OCI-M2 (cell line): ENCODE data around the gene MRPL43.

Source experiments
- DNase-seq: peaks from one replicate; lab custom pipeline; 2025; ENCODE audit not compliant: unreplicated experiment; lab: John Stamatoyannopoulos, UW

MRPL43 gene

DNA sequence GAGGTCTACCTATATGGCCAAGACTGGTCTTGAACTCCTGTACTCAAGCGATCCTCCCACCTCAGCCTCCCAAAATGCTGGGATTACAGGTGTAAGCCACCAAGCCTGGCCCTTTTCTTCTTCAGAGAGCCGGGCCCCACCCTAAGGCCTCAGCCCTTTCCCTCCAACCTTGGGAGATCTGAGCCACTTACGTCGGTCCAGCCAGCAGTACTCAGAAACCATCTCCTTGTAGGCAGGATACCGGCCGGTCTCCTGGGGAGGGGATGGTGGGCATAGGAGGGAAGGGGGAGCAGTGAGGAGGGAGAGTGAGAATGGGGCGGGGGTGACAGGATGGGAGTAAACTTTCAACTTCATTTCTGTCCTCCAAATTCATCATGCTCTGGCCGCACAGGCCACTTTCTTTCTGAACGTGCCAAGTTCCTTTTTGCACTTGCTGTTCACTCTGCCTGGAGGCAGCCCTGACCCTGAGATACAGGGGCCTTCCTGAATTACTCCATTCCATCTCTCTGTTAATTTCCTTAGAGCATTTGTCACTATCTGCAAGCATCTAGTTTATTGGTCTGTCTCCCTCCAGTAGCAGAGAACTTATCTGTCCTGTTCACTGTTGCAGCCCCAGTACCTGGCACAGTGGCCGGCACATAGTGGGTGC, 33.3 kb upstream of the MRPL43 start:
- no peak for DNase-seq

DNA sequence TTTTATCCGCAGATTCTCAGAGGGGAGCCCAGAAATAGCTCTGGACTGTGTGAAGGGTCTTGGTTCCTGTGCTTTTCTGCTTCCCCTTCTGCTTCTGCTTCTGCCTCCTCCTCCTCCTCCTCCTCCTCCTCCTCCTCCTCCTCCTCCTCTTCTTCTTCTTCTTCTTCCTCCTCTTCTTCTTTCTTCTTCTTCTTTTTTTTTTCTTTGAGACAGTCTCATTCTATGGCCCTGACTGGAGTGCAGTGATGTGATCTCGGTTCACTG, 32.1 kb upstream of the MRPL43 start:
- DNase-seq, result no peak

DNA sequence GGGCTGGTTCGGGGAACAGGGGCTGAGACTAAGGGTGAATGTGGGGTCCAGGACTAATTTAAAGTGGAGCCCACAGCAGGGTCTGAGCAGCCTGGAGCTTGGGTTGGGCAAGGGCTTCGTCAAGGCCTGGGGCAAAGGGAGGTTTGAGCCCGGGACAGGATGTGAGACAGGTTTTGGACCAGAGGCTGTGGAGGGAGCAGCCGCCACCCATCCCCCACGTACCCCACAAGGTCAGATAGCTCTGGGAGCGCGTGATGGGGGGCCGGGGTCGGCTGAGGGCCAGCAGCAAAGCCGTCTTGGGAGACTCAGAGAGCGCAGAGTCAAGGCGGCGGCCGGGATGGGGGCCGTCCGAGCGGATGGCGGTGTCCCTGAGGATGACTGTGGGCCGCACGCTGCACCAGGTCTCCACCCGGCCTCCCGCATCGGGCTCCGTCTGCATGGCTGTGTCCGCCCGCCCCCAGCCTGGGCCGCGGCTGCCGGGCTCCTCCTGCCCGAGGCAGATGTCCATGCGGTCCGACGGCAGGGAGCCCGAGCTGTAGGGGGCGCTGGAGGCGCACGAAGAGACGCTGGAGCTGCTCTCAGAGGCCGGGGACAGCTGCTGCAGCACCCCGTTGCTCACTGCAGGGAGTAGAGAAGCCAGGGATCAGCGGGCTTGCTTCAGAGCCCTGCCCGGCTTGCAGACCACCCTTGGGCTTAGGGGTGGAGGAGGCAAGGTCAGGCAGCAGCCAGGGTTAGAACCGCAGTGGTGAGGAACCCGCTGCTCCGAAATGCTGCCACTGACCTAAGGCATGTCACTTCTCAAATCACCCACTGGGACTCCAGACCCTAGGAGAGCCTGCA, 31.5 kb upstream of the MRPL43 start:
- DNase-seq, result no peak

DNA sequence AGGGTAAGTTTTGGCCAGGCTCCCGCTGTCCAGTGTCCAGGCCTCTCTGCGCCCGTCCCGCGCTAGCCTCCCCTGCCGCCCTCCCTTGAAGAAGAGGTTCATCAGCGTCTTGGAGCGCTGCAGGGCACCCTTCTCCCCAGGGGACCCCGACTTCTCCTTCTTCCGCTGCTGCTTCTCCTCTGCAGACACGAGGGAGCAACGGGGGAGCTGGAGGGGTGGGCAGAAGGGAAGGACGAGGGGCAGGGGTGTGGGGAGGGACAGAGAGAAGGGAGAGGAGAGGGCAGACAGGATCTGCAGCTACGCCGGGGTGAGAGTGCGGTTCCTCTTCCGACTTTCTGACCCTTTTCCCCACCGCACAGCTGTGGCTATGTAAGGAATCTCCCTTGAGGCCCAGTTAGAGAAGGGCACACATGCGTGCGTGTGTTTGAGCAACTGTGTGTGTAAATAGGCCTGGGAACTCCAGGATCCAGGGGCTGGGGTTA, 30.9 kb upstream of the MRPL43 start:
- DNase-seq, result no peak

DNA sequence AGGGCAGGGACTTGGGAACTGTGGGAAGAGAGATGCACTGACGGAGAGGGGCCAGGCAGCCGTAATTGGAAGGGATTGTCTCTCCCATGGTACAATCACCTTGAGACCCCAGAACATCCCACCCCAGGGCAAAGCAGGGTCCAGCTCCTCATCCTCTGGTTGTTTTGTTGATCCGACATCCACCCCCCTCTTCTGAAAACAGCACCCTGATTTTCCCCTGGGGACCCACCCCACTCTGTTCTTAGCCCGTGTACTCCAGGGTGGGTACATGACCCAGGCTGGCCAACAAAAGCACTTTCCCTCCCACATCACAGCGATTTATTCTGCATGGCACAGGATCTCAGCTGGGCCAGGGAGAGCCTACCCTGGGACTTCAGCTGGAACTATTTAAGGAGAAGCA, 29.5 kb upstream of the MRPL43 start:
- DNase-seq, result no peak

DNA sequence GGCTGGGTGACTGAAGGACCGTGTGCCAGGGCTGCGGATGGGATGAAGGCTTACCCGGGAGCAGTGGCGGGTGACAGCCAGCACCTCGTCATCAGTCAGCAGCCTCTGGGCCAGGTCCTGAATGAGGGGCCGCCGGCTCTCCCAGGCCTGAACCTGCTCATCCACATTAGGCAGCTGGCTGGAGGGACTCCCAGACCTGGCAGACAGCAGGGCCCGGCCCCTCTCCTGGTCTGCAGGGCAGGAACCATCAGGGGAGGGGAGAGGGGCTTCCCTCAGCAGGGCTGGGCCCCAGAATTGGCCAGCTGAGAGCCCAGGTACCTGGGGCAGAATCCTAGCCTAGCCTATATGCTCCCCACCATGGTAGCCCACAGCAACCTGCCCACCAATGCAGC, 28.3 kb upstream of the MRPL43 start:
- DNase-seq, result no peak

DNA sequence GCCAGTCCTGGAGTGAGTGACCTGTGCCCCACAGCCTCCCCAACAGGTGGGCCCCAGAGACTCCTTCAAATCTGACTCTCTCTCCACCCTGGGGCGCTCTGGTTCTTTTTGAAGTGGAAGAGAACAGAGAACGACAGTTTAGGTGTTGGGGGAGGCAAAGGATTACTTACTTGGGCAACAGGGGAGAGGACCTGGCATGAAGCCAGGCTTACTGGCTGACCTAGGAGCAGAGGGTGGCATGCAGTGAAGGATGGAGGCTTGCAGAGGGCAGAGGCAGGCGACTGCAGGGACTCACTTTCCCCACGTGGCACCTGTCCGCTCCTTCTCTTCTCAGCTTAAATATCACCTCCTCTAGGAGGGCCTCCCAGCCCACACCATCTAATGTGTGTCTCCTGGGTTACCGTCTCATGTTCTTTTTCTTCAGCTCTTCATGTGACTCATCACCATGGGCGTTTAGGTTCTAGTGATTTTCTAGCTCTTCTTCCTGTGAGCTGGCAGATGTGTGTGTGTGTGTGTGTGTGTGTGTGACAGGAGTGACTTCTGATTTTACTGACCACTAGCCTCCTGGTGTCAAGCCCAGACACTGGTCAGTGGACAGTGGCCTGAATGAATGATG, 27.8 kb upstream of the MRPL43 start:
- DNase-seq, result no peak

DNA sequence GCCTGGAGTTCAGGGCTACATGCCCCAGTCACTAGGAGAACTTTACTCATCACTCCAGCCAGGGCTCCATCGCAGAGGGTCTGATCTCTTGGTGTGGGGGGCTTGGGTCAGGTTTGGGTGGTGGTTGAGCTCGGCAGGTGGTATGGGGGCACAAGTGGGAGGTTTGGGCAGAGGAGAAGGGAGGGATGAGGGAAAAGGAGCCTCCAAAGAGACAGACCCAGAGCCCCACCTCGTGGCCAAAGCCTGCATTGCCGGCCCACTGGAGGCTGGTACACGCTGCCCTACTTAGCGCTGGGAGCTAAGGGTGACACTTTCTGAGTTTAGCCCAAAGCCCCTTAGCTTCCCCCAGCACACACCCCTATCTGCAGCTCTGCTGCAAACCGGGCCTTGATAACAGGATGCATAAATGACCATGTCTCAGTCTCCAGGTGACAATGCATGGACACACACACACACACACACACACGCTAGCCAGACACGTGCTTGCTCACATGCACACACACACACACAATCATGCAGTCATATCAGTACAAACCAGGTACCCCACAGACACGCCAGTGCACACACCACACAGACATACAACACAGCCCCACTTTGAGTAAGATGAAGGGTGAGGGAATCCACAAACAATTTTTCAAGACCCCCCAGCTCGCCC, 27.1 kb upstream of the MRPL43 start:
- peak; percentile 68 for DNase-seq

DNA sequence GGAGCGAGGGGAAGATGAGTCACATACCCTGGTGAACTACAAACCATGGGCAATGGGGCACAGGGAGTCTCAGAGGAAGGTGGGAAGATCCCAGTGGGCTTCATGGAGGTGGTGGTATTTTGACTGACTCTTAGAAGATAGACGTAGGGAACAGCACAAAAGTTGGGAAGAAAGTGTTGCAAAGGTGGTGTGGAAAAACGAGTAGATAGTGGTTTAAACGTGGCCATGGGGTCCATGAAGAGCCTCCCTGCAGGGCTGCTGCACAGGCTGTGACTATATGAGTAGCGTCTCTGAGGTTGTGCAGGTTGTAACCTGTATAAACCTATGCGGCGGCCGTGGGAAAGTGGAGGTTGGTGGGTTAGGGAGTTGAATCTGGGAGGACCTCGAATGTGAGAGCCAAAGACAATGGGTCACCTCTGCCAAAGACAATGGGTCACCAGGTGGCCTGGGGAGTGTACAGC, 26.1 kb upstream of the MRPL43 start:
- no peak for DNase-seq

DNA sequence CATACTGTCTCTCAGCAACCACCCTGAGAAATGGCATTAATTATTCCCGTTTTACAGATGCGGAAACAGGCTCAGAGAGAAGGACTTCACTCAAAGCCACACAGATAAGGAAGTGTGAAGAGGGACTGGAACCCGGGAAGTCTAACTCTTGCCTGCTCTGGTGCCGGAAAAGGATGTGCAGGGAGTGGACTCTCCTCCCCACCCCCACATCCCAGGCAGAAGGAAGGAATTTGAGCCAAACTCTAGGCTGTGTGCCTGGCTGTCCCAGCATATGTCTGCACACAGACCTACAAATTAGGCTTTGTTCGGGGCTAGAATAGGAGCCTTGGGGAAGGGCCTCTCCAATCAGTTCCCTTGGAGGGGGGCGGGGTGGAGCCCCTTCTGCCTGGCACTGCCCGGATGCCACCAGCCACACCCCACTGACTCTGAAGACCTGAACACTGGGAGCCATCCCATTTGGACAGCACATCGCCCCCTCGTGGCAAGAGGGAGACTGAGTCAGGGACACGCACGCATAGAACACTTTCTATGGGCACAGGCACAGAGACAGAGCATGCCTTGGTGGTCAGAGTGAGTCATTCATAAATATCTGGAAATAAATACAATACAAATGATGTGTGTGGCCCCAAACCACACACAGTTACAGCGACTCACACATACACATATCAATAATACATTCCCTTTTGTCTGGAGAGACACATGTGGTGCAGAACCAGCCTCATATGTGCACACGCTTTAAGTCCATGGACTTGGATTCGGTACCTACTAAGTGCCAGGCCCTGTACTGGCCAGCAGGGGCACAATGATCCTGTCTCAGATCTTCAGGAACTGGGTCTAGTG, 25.4 kb upstream of the MRPL43 start:
- peak; percentile 38 for DNase-seq

DNA sequence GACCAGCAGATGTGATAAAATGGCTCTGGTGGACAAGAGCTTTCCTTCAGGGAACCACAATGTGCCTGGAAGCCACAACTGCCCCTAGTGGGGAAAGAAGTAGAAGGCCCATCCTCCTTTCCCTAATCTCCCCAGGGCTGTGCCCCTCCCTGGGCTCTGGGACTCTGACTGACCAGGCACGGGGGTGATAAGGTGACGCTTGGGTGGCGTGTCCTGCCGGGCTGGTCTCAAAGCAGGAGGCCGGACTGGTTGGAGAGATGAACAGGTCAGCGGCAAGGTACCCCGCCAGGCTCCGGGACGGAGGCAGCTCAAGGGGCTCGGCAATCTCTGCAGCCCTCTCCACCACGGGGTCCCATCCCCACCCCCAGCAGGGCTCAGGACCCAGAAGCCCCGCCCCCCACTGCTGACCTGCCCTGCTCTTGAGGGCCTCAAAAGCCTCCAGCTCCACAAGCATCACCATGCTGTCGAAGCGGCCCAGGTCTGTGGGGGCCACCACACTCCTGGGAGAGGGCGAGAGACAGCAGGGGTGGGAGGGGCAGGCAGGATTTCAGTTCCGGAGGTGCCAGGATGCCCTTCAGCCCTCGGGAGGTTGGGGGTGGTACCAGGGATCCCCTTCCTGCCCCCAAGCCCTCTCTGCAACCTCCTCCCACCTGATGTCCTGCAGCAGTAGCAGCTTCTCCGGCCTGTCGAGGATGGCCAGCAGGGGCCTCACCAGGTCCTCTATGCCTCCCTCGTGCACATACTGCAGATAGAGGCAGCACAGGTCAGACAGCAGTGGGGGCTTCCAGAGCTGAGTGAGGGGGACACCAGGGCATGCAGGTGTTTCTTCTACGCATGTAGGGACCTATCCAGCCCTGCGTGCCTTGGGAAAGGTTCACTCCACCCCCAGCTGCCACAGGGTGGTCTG, 24.5 kb upstream of the MRPL43 start:
- DNase-seq, result no peak

DNA sequence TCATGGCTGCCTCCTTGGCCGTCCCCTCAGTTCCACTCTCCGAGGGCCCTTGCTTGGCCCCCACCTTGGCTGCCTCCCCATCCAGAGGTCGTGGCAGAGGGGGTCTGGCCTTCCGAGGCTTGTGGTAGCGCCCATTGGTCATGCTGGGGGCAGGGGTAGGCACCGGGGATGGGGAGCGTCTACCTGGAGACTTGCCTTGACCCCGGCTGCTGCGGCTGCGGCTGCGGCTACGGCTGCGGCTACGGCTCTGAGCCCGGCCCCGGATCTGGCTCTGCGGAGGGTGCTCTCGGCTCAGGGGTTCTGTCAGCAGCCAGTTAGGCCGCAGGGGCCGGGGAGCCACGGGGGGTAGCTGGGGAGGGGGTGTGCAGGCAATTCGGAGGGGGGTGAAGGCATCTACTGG, 23.0 kb upstream of the MRPL43 start:
- DNase-seq, result no peak

DNA sequence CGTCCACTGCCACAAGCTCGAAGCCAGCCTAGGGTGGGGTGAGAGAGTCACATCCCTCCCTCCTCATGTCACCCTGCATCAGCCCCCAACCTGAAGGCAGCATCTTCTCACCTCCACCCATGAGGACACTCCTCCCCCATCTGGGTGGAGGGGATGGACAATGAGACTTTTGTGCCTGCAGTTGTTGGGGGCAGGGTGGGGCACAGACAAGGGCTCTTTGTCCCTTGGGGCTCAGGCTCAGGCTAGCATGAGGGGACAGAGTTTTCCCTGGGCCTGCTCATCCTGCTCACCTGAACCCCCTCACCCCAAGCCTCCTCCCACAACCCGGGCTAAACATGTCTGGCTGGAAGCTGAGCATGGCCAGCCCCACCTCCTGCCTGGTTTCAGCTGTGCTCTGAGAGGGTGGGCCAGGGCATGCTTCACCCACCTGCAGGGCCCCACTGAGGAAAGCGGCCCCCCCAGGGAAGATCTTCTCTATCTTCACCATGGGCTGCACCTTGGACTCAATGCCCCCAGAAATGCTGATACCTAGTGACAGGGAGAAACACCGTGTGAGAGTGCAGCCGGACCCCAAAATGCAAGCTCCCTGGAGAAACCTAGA, 21.6 kb upstream of the MRPL43 start:
- no peak for DNase-seq

DNA sequence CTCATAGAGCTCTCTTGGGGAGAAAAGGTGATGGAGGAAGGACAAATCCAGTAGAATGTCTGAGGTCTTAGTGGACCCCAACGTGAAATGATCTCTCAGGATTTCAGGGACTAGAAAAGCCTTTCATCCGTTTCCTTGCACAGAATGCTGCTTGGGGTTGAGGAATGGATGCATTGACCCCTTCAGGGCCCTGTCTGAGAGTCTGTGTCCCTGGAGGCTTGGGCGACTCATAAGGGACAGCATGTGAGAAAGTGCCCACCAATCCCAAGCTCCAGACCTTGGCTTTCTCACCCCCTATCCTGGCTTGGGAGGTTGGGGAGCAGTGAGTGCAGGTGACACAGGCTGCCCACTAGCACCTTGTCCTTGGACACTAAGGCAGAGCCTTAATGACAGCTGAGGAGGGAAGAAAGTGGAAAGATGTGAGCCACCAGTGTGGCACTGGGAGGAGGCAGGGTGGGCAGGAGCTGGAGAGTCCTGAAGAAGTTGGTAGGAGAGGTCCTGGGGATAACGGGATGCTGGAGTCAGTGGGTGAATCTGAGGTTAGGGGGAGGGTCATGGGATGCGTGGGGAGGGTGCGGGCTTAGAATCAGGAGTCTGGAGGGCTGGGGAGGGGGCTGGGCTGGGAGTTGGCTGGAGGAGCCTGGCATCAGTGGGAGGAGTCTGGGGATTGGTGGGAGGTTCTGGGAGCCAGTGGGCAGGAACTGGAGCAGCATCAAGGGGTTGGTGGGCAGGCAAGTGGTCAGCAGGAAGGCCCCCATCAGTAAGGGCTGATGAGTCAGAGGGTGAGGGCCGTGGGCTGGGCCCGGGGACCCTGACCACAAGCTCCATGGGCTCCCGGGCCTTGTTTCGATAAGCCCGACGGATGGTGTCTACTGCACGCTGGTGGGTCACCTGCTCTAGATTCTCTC, 20.9 kb upstream of the MRPL43 start:
- no peak for DNase-seq

DNA sequence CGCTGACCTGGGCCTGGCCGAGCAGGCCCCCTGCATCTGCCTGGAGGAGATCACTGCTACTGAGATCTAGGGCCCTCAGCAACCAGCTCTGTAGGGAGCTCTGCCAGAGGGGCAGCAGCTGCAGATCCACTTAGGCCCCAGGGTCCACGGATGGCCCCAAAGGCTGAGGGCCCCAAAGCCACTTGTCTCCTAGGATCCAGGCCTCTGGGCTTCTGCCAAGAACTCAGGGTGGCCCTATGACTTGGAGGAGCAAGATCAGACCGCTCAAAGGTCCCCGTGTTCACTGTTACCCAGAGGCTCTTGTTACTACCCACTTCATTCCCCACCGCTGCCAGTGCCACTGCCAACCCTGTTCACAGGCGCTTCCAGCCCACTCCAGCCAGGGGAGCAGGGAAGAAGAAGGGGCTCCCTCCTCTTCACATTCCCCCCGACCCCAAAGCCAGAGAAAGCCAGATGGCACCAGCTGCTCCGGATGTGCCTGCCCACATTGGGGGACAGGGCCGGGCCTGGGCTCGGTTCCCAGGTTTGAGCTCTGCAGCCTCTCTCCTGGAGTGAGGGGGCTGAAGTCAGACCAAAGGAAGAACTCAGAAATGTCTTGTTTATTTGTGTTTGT, 19.9 kb upstream of the MRPL43 start:
- DNase-seq, result no peak

DNA sequence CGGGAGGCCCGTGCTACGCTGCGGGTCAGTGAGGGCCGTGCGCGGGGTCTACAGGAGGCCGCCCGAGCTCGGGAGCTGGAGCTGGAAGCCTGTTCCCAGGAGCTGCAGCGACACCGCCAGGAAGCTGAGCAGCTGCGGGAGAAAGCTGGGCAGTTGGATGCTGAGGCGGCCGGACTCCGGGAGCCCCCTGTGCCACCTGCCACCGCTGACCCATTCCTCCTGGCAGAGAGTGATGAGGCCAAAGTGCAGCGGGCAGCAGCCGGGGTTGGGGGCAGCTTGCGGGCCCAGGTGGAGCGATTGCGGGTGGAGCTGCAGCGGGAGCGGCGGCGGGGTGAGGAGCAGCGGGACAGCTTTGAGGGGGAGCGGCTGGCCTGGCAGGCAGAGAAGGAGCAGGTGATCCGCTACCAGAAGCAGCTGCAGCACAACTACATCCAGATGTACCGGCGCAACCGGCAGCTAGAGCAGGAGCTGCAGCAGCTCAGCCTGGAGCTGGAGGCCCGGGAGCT, 19.3 kb upstream of the MRPL43 start:
- DNase-seq, result no peak

DNA sequence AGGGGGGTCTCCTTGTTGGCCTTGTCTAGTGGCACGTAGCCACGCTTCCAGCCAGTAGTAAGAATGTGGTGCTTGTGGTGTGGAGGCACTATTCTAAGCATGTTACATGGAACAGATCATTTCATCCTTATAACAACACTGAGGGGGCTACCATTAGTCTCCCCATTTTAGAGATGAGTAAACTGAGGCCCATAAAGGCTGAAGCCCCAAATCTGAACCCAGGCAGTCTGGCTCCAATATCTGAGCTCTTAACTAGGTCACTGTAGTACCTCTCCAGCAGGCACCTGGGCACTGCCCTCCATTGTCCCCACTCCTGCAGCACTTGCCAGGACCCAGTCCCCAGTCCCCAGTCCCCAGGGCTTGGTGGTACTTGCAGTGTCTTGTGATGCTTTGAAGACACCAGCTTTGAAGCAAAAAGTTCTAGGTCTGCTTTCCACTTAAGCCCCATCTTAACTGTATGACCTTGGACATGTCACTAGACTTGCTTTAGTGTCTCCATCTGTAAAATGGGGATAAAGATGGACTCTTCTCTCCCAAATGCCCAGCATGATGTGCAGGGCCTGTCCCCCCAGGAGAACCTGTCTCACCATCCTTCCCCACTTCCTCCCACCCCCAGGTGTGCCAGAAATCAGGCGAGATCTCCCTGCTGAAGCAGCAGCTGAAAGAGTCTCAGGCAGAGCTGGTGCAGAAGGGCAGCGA, 18.7 kb upstream of the MRPL43 start:
- no peak for DNase-seq
